Endothelial cell of umbilical vein (primary cell): Measurements from ENCODE around the gene NTRK1. TPM values are rescaled to one million over a fixed set of nuclear protein-coding genes. Genes with fewer than 3 reads are reported as not detected.

Experiments used
- Bru-seq: library from RNA; stranded (reverse); fragments of 400-500 nt; gene quantifications from one replicate; lab custom pipeline; 2021; lab: Mats Ljungman, UMichigan
- BruChase-seq, 2 experiments: library from RNA; stranded (reverse); fragments of 400-500 nt; gene quantifications; one replicate each; lab custom pipeline; 2021; lab: Mats Ljungman, UMichigan
- BruUV-seq: library from RNA; stranded (reverse); fragments of 400-500 nt; replicated peaks from 2 replicates; lab custom pipeline; 2021; lab: Mats Ljungman, UMichigan
- CTCF ChIA-PET: fragments of 300-600, 350-600 bp; sonication (Branson Sonifier 250); formaldehyde crosslinking; loops from one replicate; lab custom pipeline; 2021; ENCODE audit warnings: antibody characterized with exemption, inconsistent platforms; lab: Charles Lee
- POLR2A ChIA-PET: fragments of 300-600, 350-600 bp; sonication (Branson Sonifier 250); formaldehyde crosslinking; loops from one replicate; lab custom pipeline; 2021; ENCODE audit warnings: antibody characterized with exemption, inconsistent platforms; lab: Charles Lee
- DNase-seq: peaks from one replicate; pipeline ENCODE4 v3.0.0-alpha.2; 2011; ENCODE audit warnings: low read depth, low spot score
- FAIRE-seq: peaks from 2 replicates; lab custom pipeline; 2011; peaks lifted over from hg19 to GRCh38; lab: Jason Lieb, UNC
- H2AFZ ChIP-seq: 2 replicates; pipeline ENCODE4 v1.6.0; 2012; ENCODE audit warnings: low read depth, low read length, control low read depth, inconsistent platforms
- H3K27ac ChIP-seq: 2 replicates; pipeline ENCODE4 v1.5.1; 2011; ENCODE audit warnings: low read depth, mild to moderate bottlenecking, control low read depth, low read length, moderate library complexity; ENCODE audit not compliant: insufficient read depth
- H3K27me3 ChIP-seq, 2 experiments: 2 replicates each; pipeline versions ENCODE4 v1.6.0 to v1.6.1; 2011; ENCODE audit warnings: low read length in 2 of 2, mixed read lengths in 1 of 2; ENCODE audit not compliant: control insufficient read depth in 2 of 2, insufficient read depth in 2 of 2
- H3K36me3 ChIP-seq, 2 experiments: 2 replicates in 1 of 2; 3 replicates in 1 of 2; pipeline ENCODE4 v1.5.1; 2011; ENCODE audit warnings: low read length in 2 of 2, mild to moderate bottlenecking in 1 of 2, moderate library complexity in 1 of 2; ENCODE audit not compliant: control insufficient read depth in 2 of 2, insufficient read depth in 2 of 2; ENCODE audit errors: extremely low read depth in 1 of 2
- H3K4me1 ChIP-seq: 3 replicates; pipeline ENCODE4 v1.5.1; 2011; ENCODE audit warnings: mild to moderate bottlenecking, low read length; ENCODE audit not compliant: control insufficient read depth, insufficient read depth; ENCODE audit errors: extremely low read depth
- H3K4me2 ChIP-seq: 2 replicates; pipeline ENCODE4 v1.6.1; 2011; ENCODE audit warnings: low read length, control low read depth, mixed read lengths; ENCODE audit not compliant: insufficient read depth
- H3K4me3 ChIP-seq, 3 experiments: fragments of 200-600 bp in 1 of 3; sonication (generic), shearing (Covaris generic) in 1 of 3; replicated peaks in 1 of 3; 2 replicates each; pipeline ENCODE4 v1.5.1; 2011 to 2016; ENCODE audit warnings: control low read depth in 3 of 3, low read length in 3 of 3, mild to moderate bottlenecking in 2 of 3, inconsistent platforms in 1 of 3, low read depth in 1 of 3, moderate library complexity in 1 of 3; ENCODE audit not compliant: insufficient read depth in 1 of 3
- H3K79me2 ChIP-seq: 2 replicates; pipeline ENCODE4 v1.6.0; 2012; ENCODE audit warnings: low read length, inconsistent platforms; ENCODE audit not compliant: control insufficient read depth, insufficient read depth
- H3K9ac ChIP-seq: replicated peaks from 2 replicates; pipeline ENCODE3; 2011; ENCODE audit warnings: low read length, control low read depth; ENCODE audit not compliant: insufficient read depth; ENCODE audit errors: extremely low read depth
- H3K9me1 ChIP-seq: replicated peaks from 3 replicates; pipeline ENCODE4 v1.6.0; 2011; ENCODE audit warnings: mild to moderate bottlenecking, low read length; ENCODE audit not compliant: control insufficient read depth, insufficient read depth; ENCODE audit errors: extremely low read depth
- H3K9me3 ChIP-seq: replicated peaks from 2 replicates; pipeline ENCODE4 v1.5.1; 2012; ENCODE audit warnings: low read length, inconsistent platforms; ENCODE audit not compliant: control insufficient read depth, insufficient read depth
- H4K20me1 ChIP-seq: replicated peaks from 2 replicates; pipeline ENCODE3; 2011; ENCODE audit warnings: mild to moderate bottlenecking, low read length; ENCODE audit not compliant: control insufficient read depth, insufficient read depth; ENCODE audit errors: extremely low read depth
- EZH2 ChIP-seq: IDR thresholded peaks from 2 replicates; pipeline ENCODE4 v1.6.1; 2012; ENCODE audit warnings: borderline replicate concordance, low read depth, mild to moderate bottlenecking, moderate library complexity, low read length, inconsistent platforms; ENCODE audit not compliant: severe bottlenecking
- FOS ChIP-seq: IDR thresholded peaks from 2 replicates; pipeline ENCODE4 v1.6.1; 2011; ENCODE audit warnings: mild to moderate bottlenecking, low read length, moderate library complexity, borderline replicate concordance; ENCODE audit not compliant: insufficient read depth
- GATA2 ChIP-seq: IDR thresholded peaks from 2 replicates; pipeline ENCODE4 v1.7.0; 2011; ENCODE audit warnings: low read depth, mild to moderate bottlenecking, moderate library complexity, mixed read lengths, low read length; ENCODE audit not compliant: insufficient read length, insufficient read depth
- JUN ChIP-seq: IDR thresholded peaks from 2 replicates; pipeline ENCODE4 v1.6.1; 2011; ENCODE audit warnings: borderline replicate concordance, low read depth; ENCODE audit not compliant: insufficient read length, insufficient read depth
- MYC ChIP-seq: IDR thresholded peaks from one replicate; pipeline ENCODE4 v1.6.1; 2011; ENCODE audit warnings: mild to moderate bottlenecking, low read depth, low read length
- POLR2A ChIP-seq: IDR thresholded peaks from 2 replicates; pipeline ENCODE4 v1.6.1; 2012; ENCODE audit warnings: low read depth, mild to moderate bottlenecking, control low read depth, low read length
- POLR2AphosphoS5 ChIP-seq: IDR thresholded peaks from 2 replicates; pipeline ENCODE4 v1.6.1; 2012; ENCODE audit warnings: low read depth, mild to moderate bottlenecking, control low read depth, low read length, moderate library complexity; ENCODE audit not compliant: insufficient read depth
- dilution Hi-C: fragments of 300-500 bp; cut with MboI; formaldehyde crosslinking; loops from one replicate; pipeline ENCODE4 v1.15.0; 2019; ENCODE audit warnings: low sequenced_read_pairs; ENCODE audit not compliant: extremely low pct_ligation_motif_present
- intact Hi-C: fragments of 100-400 bp; cut with micrococcal nuclease; formaldehyde crosslinking; loops from one replicate; pipeline ENCODE4 v1.10.0; 2022
- long read RNA-seq: library from polyadenylated mRNA; stranded (forward); transcript quantifications from one replicate; pipeline ENCODE4 v2.0.0, GENCODE V29; 2021
- polyA minus RNA-seq, 3 experiments: library from RNA; depleted of rRNA, polyadenylated mRNA; stranded (reverse); fragments of >200 nt; gene quantifications; 1 replicate in 1 of 3; 2 replicates in 2 of 3; pipeline ENCODE4 v1.2.3, GENCODE V29; 2011
- polyA plus RNA-seq, 4 experiments: library from polyadenylated mRNA; depleted of rRNA in 3 of 4; stranded (reverse) in 3 of 4; unstranded in 1 of 4; fragments of >200 nt; gene quantifications; 2 replicates each; pipeline versions ENCODE4 v1.2.1 to v1.2.3, GENCODE V29; 2011 to 2012; ENCODE audit warnings: missing spikeins in 1 of 4
- total RNA-seq: library from RNA; stranded (reverse); gene quantifications from 2 replicates; pipeline ENCODE4 v1.2.3, GENCODE V29; 2021
- TF ChIP-seq, protein P1 (sequence below), 2 donors: IDR thresholded peaks; 1 replicate in 1 of 2; 2 replicates in 1 of 2; pipeline ENCODE4 v1.5.1; 2011; ENCODE audit warnings: low read length in 2 of 2, mild to moderate bottlenecking in 2 of 2, moderate library complexity in 2 of 2, control low read depth in 1 of 2, inconsistent platforms in 1 of 2, low read depth in 1 of 2; ENCODE audit not compliant: insufficient read depth in 1 of 2; ENCODE audit errors: extremely low read depth in 1 of 2
- TF ChIP-seq, protein P2 (sequence below): IDR thresholded peaks from 2 replicates; pipeline ENCODE4 v1.6.1; 2011; ENCODE audit not compliant: insufficient read depth, insufficient read length

NTRK1 gene
- total RNA-seq: not detected in 2 replicates
- 0.07 TPM in 1 of 2 replicates, not detected in the other for polyA plus RNA-seq
- 0.03 TPM in 1 of 2 replicates, not detected in the other for polyA plus RNA-seq (2011; cell fraction: cytosol; rRNA removed)
- polyA plus RNA-seq (2011; cell fraction: nucleus; rRNA removed): 0.07 and 0.11 TPM in 2 replicates
- not detected in 2 replicates for polyA plus RNA-seq (2012)
- polyA minus RNA-seq: 0.34 TPM in 1 of 2 replicates, not detected in the other
- polyA minus RNA-seq (2011; cell fraction: cytosol; rRNA and poly(A)+ RNA removed): not detected
- not detected in 2 replicates for polyA minus RNA-seq (2011; cell fraction: nucleus; rRNA and poly(A)+ RNA removed)
- percentile 18 among the genes with signal in this experiment for Bru-seq, nascent RNA
- BruChase-seq, experiment 1, labeled RNA remaining after a 6-hour chase: percentile 12 among the genes with signal in this experiment
- percentile 15 among the genes with signal in this experiment for BruChase-seq, experiment 2, labeled RNA remaining after a 2-hour chase
- long read RNA-seq: 0 reads

DNA sequence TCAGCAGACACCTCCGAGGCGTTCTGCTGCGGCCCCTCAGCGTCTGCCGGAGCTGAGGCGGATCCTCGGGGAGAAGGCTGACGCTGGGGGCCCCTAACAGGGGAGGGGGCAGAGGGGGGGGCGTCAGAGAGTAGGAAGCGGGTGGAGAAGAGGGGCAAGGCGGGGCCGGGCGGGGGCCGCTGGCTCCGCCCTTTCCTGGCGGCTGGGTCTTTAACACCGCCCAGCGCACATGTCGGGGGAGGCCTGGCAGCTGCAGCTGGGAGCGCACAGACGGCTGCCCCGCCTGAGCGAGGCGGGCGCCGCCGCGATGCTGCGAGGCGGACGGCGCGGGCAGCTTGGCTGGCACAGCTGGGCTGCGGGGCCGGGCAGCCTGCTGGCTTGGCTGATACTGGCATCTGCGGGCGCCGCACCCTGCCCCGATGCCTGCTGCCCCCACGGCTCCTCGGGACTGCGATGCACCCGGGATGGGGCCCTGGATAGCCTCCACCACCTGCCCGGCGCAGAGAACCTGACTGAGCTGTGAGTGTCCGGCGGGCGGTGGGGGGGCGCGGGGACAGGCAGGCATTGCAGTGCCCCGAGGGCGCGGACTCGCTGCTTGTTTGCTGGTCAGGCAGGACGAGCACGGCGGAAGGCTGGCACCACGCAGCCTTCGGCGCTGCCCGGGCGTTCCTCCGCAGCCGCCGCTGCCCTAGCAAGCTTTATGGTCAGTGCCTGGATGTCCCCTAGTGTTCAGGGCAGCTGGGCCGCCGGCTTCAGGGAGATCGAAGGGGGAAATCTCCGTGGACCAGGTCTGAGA is at the start of gene NTRK1:
Gene NTRK1, plus strand, starts transcription at position 238 of the 796 bp plus-strand sequence. Its CDS starts 70 bp downstream, at position 308.
- Histone ChIP-seq H3K36me3 (no peaks in the 10 kb centered on the region), H3K4me2 (peak within 1 kb of the TSS; percentile 64), H4K20me1 (no peaks in the 10 kb centered on the region), H3K9me3 (no peaks in the 10 kb centered on the region), H3K4me3 (peak within 1 kb of the TSS in 2 of 3 experiments; percentile 1 to 30), H3K9ac (no peak within 1 kb of the TSS), H3K4me1 (peaks cover 17% of the 10 kb centered on the region), H3K9me1 (no peaks in the 10 kb centered on the region), H3K27me3 (peaks cover 39 to 40% of the 10 kb centered on the region in 2 experiments), H3K79me2 (no peaks in the 10 kb centered on the region), H2AFZ (peak within 1 kb of the TSS; percentile 55), H3K27ac (no peak within 1 kb of the TSS)
- no peak for TF ChIP-seq MYC
- peak; percentile 43 for TF ChIP-seq EZH2
- intact Hi-C loops: loop anchor here (1.0 to 2.0 kb wide), 8 partner anchors 22 to 172 kb away; partner anchors contain the start of gene PRCC
- BruUV-seq: no TSS peak
- FAIRE-seq: no peak
- dilution Hi-C loops: no loop called here
- CTCF ChIA-PET: interaction anchor here (0.7 to 10.5 kb wide), 53 partner anchors 8 to 239 kb away, joined by 3 to 336 read pairs (median 8); partner anchors contain the start of genes CRABP2, HDGF, ISG20L2 and METTL25B
- peak; percentile 17 for DNase-seq
- POLR2A ChIA-PET: interaction anchor here (0.6 to 0.7 kb wide), 2 partner anchors 15 to 154 kb away, joined by 3 read pairs; no protein-coding TSS in a partner anchor

DNA sequence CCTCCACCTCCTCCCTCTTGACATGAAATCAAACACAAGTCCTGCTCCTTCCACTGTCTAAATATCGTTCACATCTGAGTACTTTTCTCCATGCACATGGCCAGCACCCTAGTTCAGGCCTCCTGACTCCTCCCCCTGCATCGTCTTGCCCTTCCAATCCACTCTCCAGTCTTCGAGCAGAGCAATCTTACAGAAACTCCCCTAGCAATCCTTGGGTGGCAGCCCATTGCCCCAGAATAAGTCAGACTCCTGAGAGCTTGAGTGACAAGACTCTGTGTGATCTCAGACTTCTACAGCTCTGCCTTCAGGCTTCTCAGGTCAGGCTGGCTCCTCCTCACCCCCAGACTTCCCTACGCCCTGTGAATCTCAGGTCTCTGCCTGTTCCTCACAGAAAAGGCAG is 49.5 kb upstream of the NTRK1 start:
- H2AFZ ChIP-seq: no peak overlapping the region
- FAIRE-seq: no peak
- no TSS peak for BruUV-seq
- no peak for DNase-seq
- no peaks in the 10 kb centered on the region for H3K9me3 ChIP-seq
- ChIA-PET POLR2A (no interaction called here), CTCF (interaction anchor here (1.8 kb wide), 1 partner anchor 49 kb away, joined by 6 read pairs; the partner anchor contains the start of gene NTRK1)
- no peaks in the 10 kb centered on the region for H3K27me3 ChIP-seq
- no peaks in the 10 kb centered on the region for H4K20me1 ChIP-seq
- dilution Hi-C loops (no loop called here), intact Hi-C loops (no loop called here)
- H3K79me2 ChIP-seq: no peaks in the 10 kb centered on the region
- TF ChIP-seq EZH2 (no peak), POLR2AphosphoS5 (no peak), POLR2A (no peak), JUN (no peak), FOS (no peak), GATA2 (no peak)
- TF ChIP-seq, protein P1, sequence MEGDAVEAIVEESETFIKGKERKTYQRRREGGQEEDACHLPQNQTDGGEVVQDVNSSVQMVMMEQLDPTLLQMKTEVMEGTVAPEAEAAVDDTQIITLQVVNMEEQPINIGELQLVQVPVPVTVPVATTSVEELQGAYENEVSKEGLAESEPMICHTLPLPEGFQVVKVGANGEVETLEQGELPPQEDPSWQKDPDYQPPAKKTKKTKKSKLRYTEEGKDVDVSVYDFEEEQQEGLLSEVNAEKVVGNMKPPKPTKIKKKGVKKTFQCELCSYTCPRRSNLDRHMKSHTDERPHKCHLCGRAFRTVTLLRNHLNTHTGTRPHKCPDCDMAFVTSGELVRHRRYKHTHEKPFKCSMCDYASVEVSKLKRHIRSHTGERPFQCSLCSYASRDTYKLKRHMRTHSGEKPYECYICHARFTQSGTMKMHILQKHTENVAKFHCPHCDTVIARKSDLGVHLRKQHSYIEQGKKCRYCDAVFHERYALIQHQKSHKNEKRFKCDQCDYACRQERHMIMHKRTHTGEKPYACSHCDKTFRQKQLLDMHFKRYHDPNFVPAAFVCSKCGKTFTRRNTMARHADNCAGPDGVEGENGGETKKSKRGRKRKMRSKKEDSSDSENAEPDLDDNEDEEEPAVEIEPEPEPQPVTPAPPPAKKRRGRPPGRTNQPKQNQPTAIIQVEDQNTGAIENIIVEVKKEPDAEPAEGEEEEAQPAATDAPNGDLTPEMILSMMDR (IDR thresholded peaks at IDR 0.05; ENCODE audit: extremely low read depth in 1 of 2, insufficient read depth in 1 of 2, low read depth in 1 of 2, low read length in 2 of 2): no peak
- TF ChIP-seq, protein P2, sequence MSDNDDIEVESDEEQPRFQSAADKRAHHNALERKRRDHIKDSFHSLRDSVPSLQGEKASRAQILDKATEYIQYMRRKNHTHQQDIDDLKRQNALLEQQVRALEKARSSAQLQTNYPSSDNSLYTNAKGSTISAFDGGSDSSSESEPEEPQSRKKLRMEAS: no peak
- H3K4me2 ChIP-seq: no peak overlapping the region
- H3K36me3 ChIP-seq: no peaks in the 10 kb centered on the region
- peaks cover 31% of the 10 kb centered on the region for H3K4me1 ChIP-seq
- H3K9ac ChIP-seq: no peak overlapping the region
- no peak overlapping the region for H3K4me3 ChIP-seq
- H3K27ac ChIP-seq: no peak overlapping the region
- no peaks in the 10 kb centered on the region for H3K9me1 ChIP-seq
